ENCODE data around the gene NHERF1. TPM values are rescaled to one million over a fixed set of nuclear protein-coding genes. Genes with fewer than 3 reads are reported as not detected.

The NHERF1 gene
- total and polyA plus RNA-seq, 2 donors (not counting 1 experiment from before 2014, with no cell fraction given) = 56.2 to 81.8 TPM

- Histone ChIP-seq H3K36me3 (replicated peaks in 1 of 2; ENCODE audit: control extremely low read depth in 1 of 2, control insufficient read depth in 1 of 2, extremely low read depth in 1 of 2, insufficient read depth in 2 of 2, low read length in 1 of 2) (no peaks in the 10 kb centered on the region), H3K27ac (ENCODE audit: low read length in 2 of 2) (no peak overlapping the region), H3K4me2 (replicated peaks; ENCODE audit: low read depth, low read length, poor library complexity, severe bottlenecking) (peak overlapping the region; percentile 44), H3K79me2 (ENCODE audit: control insufficient read depth, insufficient read depth, low read length) (no peaks in the 10 kb centered on the region), H3K27me3 (replicated peaks in 1 of 4; ENCODE audit: control extremely low read depth in 1 of 4, control insufficient read depth in 3 of 4, insufficient read depth in 4 of 4, low read length in 3 of 4) (peaks cover 0 to 10% (median 0%) of the 10 kb centered on the region in 4 experiments), H3K4me3 (ENCODE audit: control extremely low read depth in 1 of 5, extremely low read depth in 1 of 5, insufficient read depth in 1 of 5, low read depth in 2 of 5, low read length in 4 of 5) (no peak overlapping the region), H3K9ac (ENCODE audit: low read length) (no peak overlapping the region), H2AFZ (ENCODE audit: insufficient read depth, low read depth, low read length, poor library complexity, severe bottlenecking) (peak overlapping the region; percentile 25), H3K4me1 (ENCODE audit: control insufficient read depth in 2 of 2, insufficient read depth in 2 of 2, low read length in 2 of 2) (peaks cover 13 to 36% of the 10 kb centered on the region in 2 donors), H4K20me1 (ENCODE audit: control insufficient read depth, insufficient read depth, low read length, poor library complexity, severe bottlenecking) (no peaks in the 10 kb centered on the region), H3K9me3 (ENCODE audit: control extremely low read depth in 1 of 3, control insufficient read depth in 2 of 3, insufficient read depth in 1 of 3, low read length in 2 of 3) (no peaks in the 10 kb centered on the region)
- POLR2A ChIA-PET = no interaction called here
- no peaks in the 10 kb centered on the region for H3K9me3 Mint-ChIP-seq (ENCODE audit: insufficient read depth)
- DNase-seq (no peak), ATAC-seq (ENCODE audit: low read depth) (peak; percentile 79)
- peak overlapping the region; percentile 43 for H3K27ac Mint-ChIP-seq
- intact Hi-C loops (cut with micrococcal nuclease) = no loop called here
- peak overlapping the region; percentile 29 for H3K4me3 Mint-ChIP-seq
- TF ChIP-seq EZH2 (IDR thresholded peaks at IDR 0.05; ENCODE audit: borderline replicate concordance, insufficient read depth, low read depth, low read length, poor library complexity, severe bottlenecking) (no peak), CTCF (IDR thresholded peaks at IDR 0.05) (no peak)
- no peaks in the 10 kb centered on the region for H3K27me3 Mint-ChIP-seq
- peaks cover 17% of the 10 kb centered on the region for H3K4me1 Mint-ChIP-seq
- 58% methylated on average over 13 of the region's 16 CpGs for WGBS (ENCODE audit: insufficient coverage)
- CTCF ChIA-PET = no interaction called here
Observed at GRCh38 chr17:74730491-74731346, 17.7 kb upstream of the NHERF1 start.

- ChIA-PET POLR2A (no interaction called here), CTCF (no interaction called here)
- Mint-ChIP-seq H3K9me3 (ENCODE audit: insufficient read depth) (no peaks in the 10 kb centered on the region), H3K4me3 (no peak overlapping the region), H3K4me1 (peaks cover 19% of the 10 kb centered on the region), H3K27me3 (no peaks in the 10 kb centered on the region), H3K27ac (no peak overlapping the region)
- H3K27ac ChIP-seq (ENCODE audit: low read length in 2 of 2) = no peak overlapping the region
- H3K36me3 ChIP-seq (replicated peaks in 1 of 2; ENCODE audit: control extremely low read depth in 1 of 2, control insufficient read depth in 1 of 2, extremely low read depth in 1 of 2, insufficient read depth in 2 of 2, low read length in 1 of 2) = no peaks in the 10 kb centered on the region
- no peak for TF ChIP-seq EZH2 (IDR thresholded peaks at IDR 0.05; ENCODE audit: borderline replicate concordance, insufficient read depth, low read depth, low read length, poor library complexity, severe bottlenecking)
- TF ChIP-seq CTCF (IDR thresholded peaks at IDR 0.05) = no peak
- H3K27me3 ChIP-seq (replicated peaks in 1 of 4; ENCODE audit: control extremely low read depth in 1 of 4, control insufficient read depth in 3 of 4, insufficient read depth in 4 of 4, low read length in 3 of 4) = peaks cover 0 to 10% (median 0%) of the 10 kb centered on the region in 4 experiments
- no peaks in the 10 kb centered on the region for H4K20me1 ChIP-seq (ENCODE audit: control insufficient read depth, insufficient read depth, low read length, poor library complexity, severe bottlenecking)
- no peak overlapping the region for H3K4me3 ChIP-seq (ENCODE audit: control extremely low read depth in 1 of 5, extremely low read depth in 1 of 5, insufficient read depth in 1 of 5, low read depth in 2 of 5, low read length in 4 of 5)
- no peaks in the 10 kb centered on the region for H3K79me2 ChIP-seq (ENCODE audit: control insufficient read depth, insufficient read depth, low read length)
- ATAC-seq (ENCODE audit: low read depth) (no peak), DNase-seq (no peak)
- no peak overlapping the region for H2AFZ ChIP-seq (ENCODE audit: insufficient read depth, low read depth, low read length, poor library complexity, severe bottlenecking)
- peak overlapping the region; percentile 44 for H3K4me2 ChIP-seq (replicated peaks; ENCODE audit: low read depth, low read length, poor library complexity, severe bottlenecking)
- H3K9me3 ChIP-seq (ENCODE audit: control extremely low read depth in 1 of 3, control insufficient read depth in 2 of 3, insufficient read depth in 1 of 3, low read length in 2 of 3) = no peaks in the 10 kb centered on the region
- peaks cover 16 to 38% of the 10 kb centered on the region in 2 donors for H3K4me1 ChIP-seq (ENCODE audit: control insufficient read depth in 2 of 2, insufficient read depth in 2 of 2, low read length in 2 of 2)
- intact Hi-C loops (cut with micrococcal nuclease) = no loop called here
- H3K9ac ChIP-seq (ENCODE audit: low read length) = no peak overlapping the region
- 90% methylated on average over 3 of the region's 4 CpGs for WGBS (ENCODE audit: insufficient coverage)
Observed at GRCh38 chr17:74731347-74731605, 17.2 kb upstream of the NHERF1 start.
